ENCODE results near the gene DHRS2. TPM values are rescaled to one million over a fixed set of nuclear protein-coding genes. Genes with fewer than 3 reads are reported as not detected.

DHRS2 gene
- polyA plus RNA-seq, 1 experiment = 0.09 TPM

- Histone ChIP-seq H3K27me3 (ENCODE audit: control insufficient read depth, insufficient read depth, low read length) (no peaks in the 10 kb centered on the region), H3K4me3 (ENCODE audit: low read depth, low read length) (no peak overlapping the region), H3K27ac (ENCODE audit: low read depth, low read length) (no peak overlapping the region), H3K9me3 (ENCODE audit: control insufficient read depth, insufficient read depth, low read length) (no peaks in the 10 kb centered on the region)
- no peak for TF ChIP-seq CTCF (IDR thresholded peaks at IDR 0.05; ENCODE audit: low read depth, low read length)
- ChIA-PET POLR2A (no interaction called here), CTCF (interaction anchor here (3.2 kb wide), 1 partner anchor 13 kb away, joined by 23 read pairs; no protein-coding TSS in a partner anchor)
- no peak for DNase-seq (ENCODE audit: low read depth, low spot score)
Measured at GRCh38 chr14:23618415-23618988, 17.7 kb upstream of the DHRS2 start.

GRCh38 chr14:23620177-23620702, 15.9 kb upstream of the DHRS2 start:
- Histone ChIP-seq H3K27me3 (ENCODE audit: control insufficient read depth, insufficient read depth, low read length) (no peaks in the 10 kb centered on the region), H3K9me3 (ENCODE audit: control insufficient read depth, insufficient read depth, low read length) (peaks cover 5% of the 10 kb centered on the region; the same call in 1 of the 2 replicates), H3K27ac (ENCODE audit: low read depth, low read length) (no peak overlapping the region), H3K4me3 (ENCODE audit: low read depth, low read length) (no peak overlapping the region)
- POLR2A ChIA-PET = no interaction called here
- TF ChIP-seq CTCF (IDR thresholded peaks at IDR 0.05; ENCODE audit: low read depth, low read length) = no peak
- CTCF ChIA-PET = interaction anchor here (3.6 kb wide), 1 partner anchor 11 kb away, joined by 18 read pairs; no protein-coding TSS in a partner anchor
- DNase-seq (ENCODE audit: low read depth, low spot score) = no peak

- DNase-seq (ENCODE audit: low read depth, low spot score) = no peak
- Histone ChIP-seq H3K27me3 (ENCODE audit: control insufficient read depth, insufficient read depth, low read length) (no peaks in the 10 kb centered on the region), H3K27ac (ENCODE audit: low read depth, low read length) (no peak overlapping the region), H3K9me3 (ENCODE audit: control insufficient read depth, insufficient read depth, low read length) (peaks cover 5% of the 10 kb centered on the region; the same call in 1 of the 2 replicates), H3K4me3 (ENCODE audit: low read depth, low read length) (no peak overlapping the region)
- ChIA-PET CTCF (interaction anchor here (3.6 kb wide), 1 partner anchor 10 kb away, joined by 18 read pairs; no protein-coding TSS in a partner anchor), POLR2A (no interaction called here)
- TF ChIP-seq CTCF (IDR thresholded peaks at IDR 0.05; ENCODE audit: low read depth, low read length) = no peak
Measured at GRCh38 chr14:23621204-23621931, 14.8 kb upstream of the DHRS2 start.

- H3K4me3 ChIP-seq (ENCODE audit: low read depth, low read length) = no peak overlapping the region
- peaks cover 5% of the 10 kb centered on the region; the same call in 1 of the 2 replicates for H3K9me3 ChIP-seq (ENCODE audit: control insufficient read depth, insufficient read depth, low read length)
- TF ChIP-seq CTCF (IDR thresholded peaks at IDR 0.05; ENCODE audit: low read depth, low read length) = no peak
- no peak for DNase-seq (ENCODE audit: low read depth, low spot score)
- ChIA-PET CTCF (interaction anchor here (3.6 kb wide), 1 partner anchor 9 kb away, joined by 18 read pairs; no protein-coding TSS in a partner anchor), POLR2A (no interaction called here)
- no peaks in the 10 kb centered on the region for H3K27me3 ChIP-seq (ENCODE audit: control insufficient read depth, insufficient read depth, low read length)
- H3K27ac ChIP-seq (ENCODE audit: low read depth, low read length) = no peak overlapping the region
Measured at GRCh38 chr14:23621932-23622730, 14.0 kb upstream of the DHRS2 start.
